ENCODE data around the gene ITGA3.

Gene ITGA3

GRCh38 chr17:50047488-50048126 is 8.3 kb upstream of the ITGA3 start:
- TF ChIP-seq CTCF (IDR thresholded peaks at IDR 0.05), result no peak
- TF ChIP-seq ZFX (IDR thresholded peaks at IDR 0.05; ENCODE audit: borderline replicate concordance), result no peak
- H3K27ac ChIP-seq, result no peak overlapping the region

GRCh38 chr17:50048146-50048720 is 7.7 kb upstream of the ITGA3 start:
- no peak overlapping the region for H3K27ac ChIP-seq
- TF ChIP-seq ZFX (IDR thresholded peaks at IDR 0.05; ENCODE audit: borderline replicate concordance) (no peak), CTCF (IDR thresholded peaks at IDR 0.05) (no peak)

- TF ChIP-seq ZFX (IDR thresholded peaks at IDR 0.05; ENCODE audit: borderline replicate concordance), result no peak
- TF ChIP-seq CTCF (IDR thresholded peaks at IDR 0.05), result no peak
- no peak overlapping the region for H3K27ac ChIP-seq
Observed at GRCh38 chr17:50048988-50049387, 6.9 kb upstream of the ITGA3 start.

GRCh38 chr17:50049636-50050035 is 6.3 kb upstream of the ITGA3 start:
- TF ChIP-seq ZFX (IDR thresholded peaks at IDR 0.05; ENCODE audit: borderline replicate concordance), result no peak
- TF ChIP-seq CTCF (IDR thresholded peaks at IDR 0.05), result no peak
- H3K27ac ChIP-seq, result no peak overlapping the region

- TF ChIP-seq ZFX (IDR thresholded peaks at IDR 0.05; ENCODE audit: borderline replicate concordance) (no peak), CTCF (IDR thresholded peaks at IDR 0.05) (no peak)
- no peak overlapping the region for H3K27ac ChIP-seq
Observed at GRCh38 chr17:50050431-50051032, 5.4 kb upstream of the ITGA3 start.

GRCh38 chr17:50051082-50051576 is 4.8 kb upstream of the ITGA3 start:
- TF ChIP-seq CTCF (IDR thresholded peaks at IDR 0.05) (no peak), ZFX (IDR thresholded peaks at IDR 0.05; ENCODE audit: borderline replicate concordance) (no peak)
- H3K27ac ChIP-seq, result no peak overlapping the region

GRCh38 chr17:50051606-50052005 is 4.3 kb upstream of the ITGA3 start:
- H3K27ac ChIP-seq, result no peak overlapping the region

More at GRCh38 chr17:50051606-50052005, 4.3 kb upstream of the ITGA3 start:
- no peak for TF ChIP-seq CTCF (IDR thresholded peaks at IDR 0.05)
- no peak for TF ChIP-seq ZFX (IDR thresholded peaks at IDR 0.05; ENCODE audit: borderline replicate concordance)
